HG03575 (cell line): ENCODE measurements around the gene CTIF.

Experiments used
- ATAC-seq: cut with Tn5 transposase; IDR thresholded peaks from one replicate; pipeline ENCODE4 v1.9.1; 2021; ENCODE audit not compliant: unreplicated experiment, insufficient number of reproducible peaks, low FRiP score; ENCODE audit errors: extremely low read depth

CTIF gene

GRCh38 chr18:48611785-48612480, 73.1 kb downstream of the CTIF start:
- ATAC-seq = no peak

- ATAC-seq = no peak
Measured at GRCh38 chr18:48612511-48612910, 73.7 kb downstream of the CTIF start.

GRCh38 chr18:48612917-48613316, 74.1 kb downstream of the CTIF start:
- ATAC-seq = no peak

GRCh38 chr18:48613589-48614404, 75.0 kb downstream of the CTIF start:
- ATAC-seq = no peak

GRCh38 chr18:48615566-48616401, 77.0 kb downstream of the CTIF start:
- ATAC-seq = no peak

GRCh38 chr18:48616484-48617255, 77.8 kb downstream of the CTIF start:
- ATAC-seq = no peak

- ATAC-seq = no peak
Measured at GRCh38 chr18:48617844-48618497, 79.1 kb downstream of the CTIF start.

GRCh38 chr18:48619016-48619415, 80.2 kb downstream of the CTIF start:
- ATAC-seq = no peak

- no peak for ATAC-seq
Measured at GRCh38 chr18:48619501-48619900, 80.7 kb downstream of the CTIF start.

GRCh38 chr18:48620071-48620470, 81.2 kb downstream of the CTIF start:
- ATAC-seq = no peak

- no peak for ATAC-seq
Measured at GRCh38 chr18:48621240-48621639, 82.4 kb downstream of the CTIF start.

- ATAC-seq = no peak
Measured at GRCh38 chr18:48621815-48622555, 83.2 kb downstream of the CTIF start.

- no peak for ATAC-seq
Measured at GRCh38 chr18:48622911-48623431, 84.1 kb downstream of the CTIF start.

- no peak for ATAC-seq
Measured at GRCh38 chr18:48623468-48624235, 84.8 kb downstream of the CTIF start.

GRCh38 chr18:48624856-48625255, 86.0 kb downstream of the CTIF start:
- no peak for ATAC-seq

GRCh38 chr18:48627216-48627615, 88.4 kb downstream of the CTIF start:
- no peak for ATAC-seq
